ENCODE measurements around the gene NOL9.
"Not testable (repeated sequence)": the region's sequence is repeated elsewhere in the genome, so short reads cannot be mapped to it uniquely, and the experiment has no call there.

The NOL9 gene

GRCh38 chr1:6503884-6504602 is 50.3 kb downstream of the NOL9 start:
- DNase-seq (ENCODE audit: low read depth, low spot score) = no peak

DNA sequence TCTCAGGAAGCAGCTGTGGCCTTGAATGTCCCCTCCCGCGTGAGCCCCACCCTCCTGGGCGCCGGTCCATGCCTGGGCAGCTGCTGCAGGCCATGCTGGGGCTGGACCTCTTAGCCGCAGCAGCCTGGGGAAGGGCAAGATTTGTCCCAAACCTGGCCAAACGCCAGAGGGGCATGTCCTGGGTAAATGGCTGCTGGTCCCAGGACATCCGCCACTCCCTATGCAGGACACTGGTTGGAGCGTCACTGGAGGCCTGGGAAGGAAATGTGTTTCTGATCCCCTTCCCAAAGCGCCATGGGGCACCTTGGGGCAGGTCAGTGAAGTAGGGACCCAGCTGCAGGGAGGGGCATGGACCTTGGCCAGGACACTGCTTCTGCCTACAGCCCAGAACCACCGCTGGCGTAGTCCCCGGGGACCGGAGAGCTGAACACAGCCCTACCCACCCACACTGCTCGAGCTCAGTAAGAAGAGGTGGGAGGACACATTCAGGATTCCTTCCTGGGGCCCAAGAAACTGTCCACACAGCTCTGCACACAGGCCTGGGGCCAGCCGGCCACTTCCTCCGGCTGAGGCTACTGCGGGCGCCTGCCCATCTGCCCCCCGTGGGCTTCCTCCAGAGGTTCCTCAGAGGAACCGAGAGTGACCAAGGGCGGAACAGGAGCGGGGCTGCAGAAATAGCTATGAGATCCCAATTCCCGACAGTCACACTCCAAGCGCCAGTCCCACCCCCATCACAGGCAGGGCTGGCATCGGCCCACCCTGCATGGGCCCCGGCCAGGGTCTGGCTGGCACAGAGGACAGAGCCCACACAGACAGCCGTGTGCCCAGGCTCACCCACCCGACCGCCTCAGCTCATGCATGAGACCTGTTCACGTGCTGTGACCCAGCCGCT is 52.1 kb downstream of the NOL9 start:
- DNase-seq (ENCODE audit: low read depth, low spot score) = no peak

DNA sequence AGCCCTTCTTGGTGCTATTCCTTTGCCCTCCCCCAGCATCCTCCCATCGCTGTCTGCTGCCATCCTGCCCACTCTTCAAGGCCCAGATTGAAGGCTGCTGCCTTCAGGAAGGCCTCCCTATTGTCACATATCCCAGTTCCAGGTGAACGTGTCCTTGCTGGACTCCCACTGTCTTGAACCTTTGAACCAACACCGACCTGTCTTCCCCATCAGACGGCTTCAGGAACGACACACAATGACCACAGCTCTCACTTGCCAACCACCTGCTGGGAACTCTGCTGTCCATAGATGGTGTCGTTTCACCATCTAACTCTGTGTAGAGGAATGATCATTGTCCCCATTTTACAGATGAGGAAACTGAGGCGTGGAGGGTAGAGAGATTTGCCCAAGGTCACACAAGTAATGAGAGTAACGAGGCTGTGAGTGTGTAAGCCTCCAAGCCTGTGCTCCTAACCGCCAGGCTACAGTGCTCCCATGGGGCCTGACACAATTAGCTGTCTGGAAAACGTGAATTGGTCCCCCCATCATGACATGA is 53.0 kb downstream of the NOL9 start:
- no peak for DNase-seq (ENCODE audit: low read depth, low spot score)

DNA sequence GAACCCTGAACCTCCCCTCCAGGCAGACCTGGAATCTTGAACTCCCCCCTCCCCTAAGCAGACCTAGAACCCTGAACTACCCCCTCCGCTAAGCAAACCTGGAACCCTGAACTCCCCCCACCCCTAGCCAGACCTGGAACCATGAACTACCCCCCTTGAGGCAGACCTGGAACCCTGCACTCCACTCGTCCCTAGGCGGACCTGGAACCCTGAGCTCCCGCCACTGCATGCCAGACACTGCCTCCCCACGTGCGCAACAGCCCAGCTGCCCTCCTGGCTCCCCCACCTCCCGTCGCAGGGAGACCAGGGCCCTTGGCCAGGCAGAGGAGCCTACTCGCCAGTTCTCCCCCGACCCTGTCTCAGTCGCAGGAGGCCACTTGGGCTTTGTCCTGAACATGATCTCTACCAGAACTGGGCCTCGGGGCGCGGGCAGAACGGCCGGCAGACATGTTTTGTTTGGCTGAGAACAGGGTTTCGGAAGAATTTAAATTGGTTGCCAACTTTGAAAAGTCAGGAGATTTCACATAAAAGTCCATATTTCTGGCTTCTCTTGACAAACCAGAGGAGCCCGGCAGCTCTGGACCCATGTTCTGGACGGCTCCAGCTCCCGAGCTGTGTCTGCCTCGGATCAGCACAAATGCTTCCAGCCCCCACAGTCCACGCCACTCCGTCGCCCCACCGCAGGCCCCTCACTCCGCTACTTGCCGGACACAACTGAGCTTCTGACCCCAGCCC is 53.6 kb downstream of the NOL9 start:
- DNase-seq (ENCODE audit: low read depth, low spot score) = no peak

- DNase-seq (ENCODE audit: low read depth, low spot score) = no peak
Observed at GRCh38 chr1:6499296-6499695, 55.0 kb downstream of the NOL9 start.

DNA sequence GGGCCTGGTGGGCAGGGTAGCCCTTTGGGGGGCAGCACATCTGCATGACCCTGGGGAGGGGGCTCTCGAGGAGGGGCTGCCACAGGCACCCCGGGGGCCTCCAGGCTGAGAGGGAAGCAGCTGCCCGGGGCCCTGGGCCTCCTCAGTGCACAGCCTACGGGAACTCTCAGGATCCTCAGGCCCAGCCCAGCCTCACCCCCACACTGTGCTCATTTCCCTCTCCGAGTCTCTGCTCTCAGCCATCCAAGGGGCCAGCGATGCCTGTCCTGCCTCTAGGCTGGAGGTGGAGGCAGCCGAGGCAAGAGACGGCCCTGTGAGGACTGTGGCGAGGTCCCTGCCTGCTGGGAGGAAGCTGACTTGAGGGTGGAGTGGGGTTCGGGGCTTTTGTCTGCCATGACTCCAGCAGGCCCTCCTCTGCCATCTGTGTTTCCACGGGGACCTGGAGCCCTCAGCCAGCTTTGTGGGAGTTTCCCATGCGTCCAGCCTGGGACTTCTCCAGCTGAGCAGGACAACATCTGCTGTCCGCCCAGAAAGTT is 55.7 kb downstream of the NOL9 start:
- DNase-seq (ENCODE audit: low read depth, low spot score) = no peak

GRCh38 chr1:6497867-6498575 is 56.3 kb downstream of the NOL9 start:
- DNase-seq (ENCODE audit: low read depth, low spot score) = no peak

DNA sequence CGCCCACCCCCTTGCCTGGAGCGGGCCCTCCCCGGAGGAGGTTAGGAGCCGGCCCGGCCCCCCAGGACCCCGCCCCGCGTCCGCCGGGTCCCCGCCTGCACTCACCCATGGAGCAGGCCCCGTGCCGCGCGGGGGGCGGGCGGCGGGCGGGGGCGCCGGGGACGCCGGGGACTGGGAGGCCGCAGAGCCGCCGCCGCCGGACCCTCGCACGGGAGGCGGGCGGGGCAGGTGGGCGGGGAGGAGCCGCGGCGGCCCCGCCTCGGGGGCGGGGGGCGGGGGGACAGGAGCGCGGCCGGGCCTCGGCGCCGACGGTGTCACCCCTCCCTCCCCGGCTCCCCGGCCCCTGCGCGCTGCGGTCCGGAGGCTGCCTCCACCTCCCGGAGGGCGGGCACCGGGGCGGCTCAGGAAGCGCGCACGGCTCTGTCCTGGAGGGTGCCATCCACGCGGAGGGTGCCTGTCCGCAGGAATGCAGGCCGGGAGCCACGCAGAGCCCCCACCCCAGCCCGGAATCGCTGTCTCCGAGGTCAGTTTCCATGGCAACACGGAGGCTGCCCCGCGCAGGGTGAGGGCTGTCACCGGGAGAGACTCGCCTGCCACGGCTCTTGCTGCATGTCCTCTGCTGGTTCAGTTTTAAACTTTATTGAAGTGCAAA is 57.0 kb downstream of the NOL9 start:
- no peak for DNase-seq (ENCODE audit: low read depth, low spot score)

- no peak for DNase-seq (ENCODE audit: low read depth, low spot score)
Observed at GRCh38 chr1:6496890-6497214, 57.5 kb downstream of the NOL9 start.

DNA sequence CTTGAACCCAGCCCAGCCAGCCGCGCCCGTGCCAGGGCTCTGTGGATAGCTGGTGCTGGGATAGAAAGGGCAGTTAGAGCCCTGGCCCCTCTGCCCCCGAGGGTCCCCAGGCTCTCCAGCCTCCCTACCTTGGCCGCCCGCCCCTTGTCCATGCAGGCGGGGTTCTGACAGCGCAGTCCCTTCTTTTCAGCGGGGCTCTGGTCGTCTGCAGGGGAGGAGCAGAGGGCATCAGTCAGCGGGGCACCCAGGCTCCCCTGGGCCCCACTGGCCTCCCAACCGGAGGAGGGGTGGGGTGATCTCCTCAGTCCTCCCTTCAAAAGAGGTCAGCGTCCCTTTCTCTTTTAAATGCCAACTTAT is 58.0 kb downstream of the NOL9 start:
- DNase-seq (ENCODE audit: low read depth, low spot score) = no peak

- DNase-seq (ENCODE audit: low read depth, low spot score) = no peak
Observed at GRCh38 chr1:6495540-6496364, 58.6 kb downstream of the NOL9 start.

DNA sequence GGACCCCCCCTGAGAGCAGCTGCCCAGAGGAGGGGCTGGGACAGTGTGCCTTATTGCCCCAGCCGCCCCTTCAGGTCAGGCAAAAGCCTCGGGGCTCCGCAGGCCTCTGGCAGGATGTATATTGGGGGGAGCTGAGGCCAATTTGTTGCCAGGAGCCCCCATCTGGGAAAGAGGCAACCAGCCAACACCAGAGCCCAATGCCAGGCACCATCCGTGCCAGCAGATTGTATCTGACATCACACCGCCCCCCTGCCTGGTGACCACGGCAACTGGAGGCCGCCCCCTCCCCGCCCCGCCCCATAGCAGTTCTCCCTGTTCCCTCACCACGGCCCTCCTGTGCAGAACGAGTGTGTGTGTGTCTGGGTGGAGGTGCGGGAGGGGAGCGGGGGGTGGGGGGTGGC is 59.3 kb downstream of the NOL9 start:
- DNase-seq (ENCODE audit: low read depth, low spot score) = no peak

GRCh38 chr1:6494627-6495026 is 59.7 kb downstream of the NOL9 start:
- DNase-seq (ENCODE audit: low read depth, low spot score) = no peak

DNA sequence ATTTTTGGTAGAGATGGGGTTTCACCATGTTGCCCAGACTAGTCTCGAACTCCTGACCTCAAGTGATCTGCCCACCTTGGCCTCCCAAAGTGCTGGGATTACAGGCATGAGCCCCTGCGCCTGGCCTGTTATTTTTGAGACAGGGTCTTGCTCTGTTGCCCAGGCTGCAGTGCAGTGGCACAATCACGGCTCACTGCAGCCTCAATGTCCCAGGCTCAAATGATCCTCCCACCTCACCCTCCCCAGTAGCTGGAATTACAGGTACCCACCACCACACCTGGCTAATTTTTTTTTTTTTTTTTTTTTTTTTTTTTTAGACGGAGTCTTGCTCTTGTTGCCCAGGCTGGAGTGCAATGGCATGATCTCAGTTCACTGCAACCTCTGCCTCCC is 60.5 kb downstream of the NOL9 start:
- not testable (repeated sequence) for DNase-seq (ENCODE audit: low read depth, low spot score)

DNA sequence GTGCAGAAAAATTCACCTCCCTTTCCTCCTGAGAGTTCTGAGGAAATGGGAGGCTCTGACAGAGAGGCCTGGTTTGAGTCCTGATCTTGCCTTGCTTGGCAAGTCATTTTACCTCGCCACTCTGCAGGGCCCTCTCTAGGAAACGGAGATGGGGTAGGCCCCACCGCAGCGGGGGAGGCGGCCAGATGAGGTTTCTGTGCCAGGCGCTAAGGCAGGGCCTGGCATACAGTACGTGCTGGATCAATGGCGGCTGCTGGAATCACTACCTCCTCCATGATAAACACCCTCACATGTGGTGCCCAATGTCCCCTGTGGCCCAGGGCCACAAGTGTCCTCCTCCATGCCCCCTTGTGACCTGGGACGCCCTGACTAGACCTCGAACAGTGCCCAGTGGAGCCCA is 62.3 kb downstream of the NOL9 start:
- no peak for DNase-seq (ENCODE audit: low read depth, low spot score)

- DNase-seq (ENCODE audit: low read depth, low spot score) = no peak
Observed at GRCh38 chr1:6491480-6491962, 62.8 kb downstream of the NOL9 start, which contains the start of gene PLEKHG5. Gene PLEKHG5, minus strand, starts transcription at chr1:6491667. Its CDS starts 14,096 bp downstream, at chr1:6477571.

- DNase-seq (ENCODE audit: low read depth, low spot score) = no peak
Observed at GRCh38 chr1:6491081-6491449, 63.2 kb downstream of the NOL9 start.

DNA sequence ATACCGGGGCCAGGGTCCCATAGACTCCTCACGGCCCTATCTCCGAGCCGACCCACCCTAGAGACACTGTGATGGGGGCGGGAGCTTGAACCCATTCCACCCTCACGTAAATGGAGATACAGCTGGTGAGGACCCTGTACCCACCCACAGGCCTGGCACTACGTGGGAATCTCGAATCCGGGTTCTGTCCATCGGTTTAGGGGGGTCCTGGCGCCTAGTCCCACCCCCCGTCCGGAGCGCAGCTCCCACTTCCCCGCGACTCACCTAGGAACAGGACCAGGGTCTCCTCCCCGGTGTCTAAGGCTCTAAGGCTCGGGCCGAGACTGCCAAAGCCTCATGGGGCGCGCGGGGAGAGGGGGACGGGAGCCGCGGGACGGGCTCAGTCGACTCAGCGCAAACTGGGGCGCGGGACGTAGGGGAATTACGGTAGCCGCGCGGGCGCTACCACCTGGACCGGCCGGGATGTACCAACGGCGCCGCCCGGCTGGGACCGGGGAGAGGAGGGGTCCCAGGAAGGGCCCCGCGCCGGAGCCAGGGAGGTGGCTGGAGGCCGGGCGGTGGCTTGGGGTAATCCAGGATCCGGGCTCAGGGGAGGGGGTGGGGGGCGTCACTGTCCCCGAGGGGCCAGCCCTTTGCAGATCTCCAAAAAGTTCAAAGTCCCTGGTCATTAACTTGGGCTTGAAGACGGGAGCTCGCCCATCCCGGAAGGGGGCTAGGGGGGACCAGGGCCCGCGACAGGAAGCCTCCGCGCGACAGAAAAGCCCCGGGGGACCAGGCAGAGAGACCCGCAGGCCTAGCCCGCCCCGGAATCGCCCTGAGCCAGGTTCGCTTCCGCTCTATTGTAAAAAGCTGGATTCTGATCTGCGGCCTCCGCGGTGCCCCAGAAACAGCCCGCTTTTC is 63.9 kb downstream of the NOL9 start:
- DNase-seq (ENCODE audit: low read depth, low spot score) = no peak

GRCh38 chr1:6489799-6490180 is 64.5 kb downstream of the NOL9 start:
- no peak for DNase-seq (ENCODE audit: low read depth, low spot score)

All from iPS DF 19.7 (cell line).